Measurements from ENCODE around the gene CAAP1. TPM values are rescaled to one million over a fixed set of nuclear protein-coding genes. Genes with fewer than 3 reads are reported as not detected.

CAAP1 gene
- polyA plus RNA-seq, 1 of the 3 experiments (the other 2 are of a cell fraction), result 20.8 TPM

- Histone ChIP-seq H3K27me3 (ENCODE audit: insufficient read depth) (no peaks in the 10 kb centered on the region), H4K20me1 (ENCODE audit: insufficient read depth) (no peaks in the 10 kb centered on the region), H3K9me2 (no peaks in the 10 kb centered on the region), H3K79me2 (ENCODE audit: insufficient read depth) (no peaks in the 10 kb centered on the region), H3K4me1 (ENCODE audit: control insufficient read depth in 1 of 2, insufficient read depth in 2 of 2, low read depth in 1 of 2, low read length in 1 of 2) (no peaks in the 10 kb centered on the region), H3F3A (replicated peaks; ENCODE audit: insufficient read depth) (no peaks in the 10 kb centered on the region), H3K27ac (ENCODE audit: low read depth in 2 of 2, low read length in 1 of 2) (no peak overlapping the region), H3K36me3 (replicated peaks in 1 of 2; ENCODE audit: control insufficient read depth in 1 of 2, insufficient read depth in 2 of 2, low read length in 1 of 2) (no peaks in the 10 kb centered on the region), H3K4me2 (no peak overlapping the region), H3K9me3 (no peaks in the 10 kb centered on the region), H2AFZ (ENCODE audit: low read depth) (no peak overlapping the region), H3K9ac (no peak overlapping the region), H3K4me3 (ENCODE audit: low read depth in 2 of 2, low read length in 1 of 2) (no peak overlapping the region)
- no peak for TF ChIP-seq ZBTB33 (IDR thresholded peaks at IDR 0.05; ENCODE audit: borderline replicate concordance, low read depth)
- TF ChIP-seq FOSL2 (IDR thresholded peaks at IDR 0.05; ENCODE audit: borderline replicate concordance, low read depth), result no peak
- TF ChIP-seq EP300 (IDR thresholded peaks at IDR 0.05; ENCODE audit: borderline replicate concordance in 1 of 2, low read depth in 1 of 2, low read length in 1 of 2), result no peak
- POLR2A ChIA-PET, result no interaction called here
- CTCF ChIA-PET, result no interaction called here
- 24% methylated on average over 2 of the region's 2 CpGs for WGBS (ENCODE audit: low lambda C conversion rate)
- DNase-seq, result no peak
These were observed 77.8 kb downstream of the CAAP1 start for GRCh38 chr9:26814799-26815198.

GRCh38 chr9:26813247-26813646 lies 79.4 kb downstream of the CAAP1 start:
- Histone ChIP-seq H3K9ac (no peak overlapping the region), H3K36me3 (replicated peaks in 1 of 2; ENCODE audit: control insufficient read depth in 1 of 2, insufficient read depth in 2 of 2, low read length in 1 of 2) (no peaks in the 10 kb centered on the region), H3K9me2 (no peaks in the 10 kb centered on the region), H3K4me1 (ENCODE audit: control insufficient read depth in 1 of 2, insufficient read depth in 2 of 2, low read depth in 1 of 2, low read length in 1 of 2) (no peaks in the 10 kb centered on the region), H3K27ac (ENCODE audit: low read depth in 2 of 2, low read length in 1 of 2) (no peak overlapping the region), H3K4me2 (no peak overlapping the region), H3K4me3 (ENCODE audit: low read depth in 2 of 2, low read length in 1 of 2) (no peak overlapping the region), H3K9me3 (no peaks in the 10 kb centered on the region), H3K79me2 (ENCODE audit: insufficient read depth) (no peaks in the 10 kb centered on the region), H3F3A (replicated peaks; ENCODE audit: insufficient read depth) (no peaks in the 10 kb centered on the region), H3K27me3 (ENCODE audit: insufficient read depth) (no peaks in the 10 kb centered on the region), H2AFZ (ENCODE audit: low read depth) (no peak overlapping the region), H4K20me1 (ENCODE audit: insufficient read depth) (no peaks in the 10 kb centered on the region)
- ChIA-PET POLR2A (no interaction called here), CTCF (no interaction called here)
- TF ChIP-seq TCF12 (IDR thresholded peaks at IDR 0.05), result no peak
- no peak for DNase-seq

GRCh38 chr9:26812217-26812616 lies 80.4 kb downstream of the CAAP1 start:
- DNase-seq, result no peak
- H4K20me1 ChIP-seq (ENCODE audit: insufficient read depth), result no peaks in the 10 kb centered on the region

More at GRCh38 chr9:26812217-26812616, 80.4 kb downstream of the CAAP1 start:
- Histone ChIP-seq H3K4me1 (ENCODE audit: control insufficient read depth in 1 of 2, insufficient read depth in 2 of 2, low read depth in 1 of 2, low read length in 1 of 2) (no peaks in the 10 kb centered on the region), H3K4me3 (ENCODE audit: low read depth in 2 of 2, low read length in 1 of 2) (no peak overlapping the region), H3K79me2 (ENCODE audit: insufficient read depth) (no peaks in the 10 kb centered on the region), H3K4me2 (no peak overlapping the region), H3K27me3 (ENCODE audit: insufficient read depth) (no peaks in the 10 kb centered on the region), H3K9me2 (no peaks in the 10 kb centered on the region), H3K27ac (ENCODE audit: low read depth in 2 of 2, low read length in 1 of 2) (no peak overlapping the region), H2AFZ (ENCODE audit: low read depth) (no peak overlapping the region), H3K9me3 (no peaks in the 10 kb centered on the region), H3K36me3 (replicated peaks in 1 of 2; ENCODE audit: control insufficient read depth in 1 of 2, insufficient read depth in 2 of 2, low read length in 1 of 2) (no peaks in the 10 kb centered on the region), H3K9ac (no peak overlapping the region), H3F3A (replicated peaks; ENCODE audit: insufficient read depth) (no peaks in the 10 kb centered on the region)
- 75% methylated on average over 3 of the region's 3 CpGs for WGBS (ENCODE audit: low lambda C conversion rate)
- POLR2A ChIA-PET, result no interaction called here
- TF ChIP-seq SIN3A (IDR thresholded peaks at IDR 0.05; ENCODE audit: borderline replicate concordance, low read depth, low read length) (no peak), USF2 (IDR thresholded peaks at IDR 0.05; ENCODE audit: borderline replicate concordance, low read depth, low read length) (no peak), GATA2 (CRISPR knock-in tag; IDR thresholded peaks at IDR 0.05) (no peak), POLR2AphosphoS5 (IDR thresholded peaks at IDR 0.05; ENCODE audit: low read depth, low read length) (no peak), ZBTB33 (IDR thresholded peaks at IDR 0.05; ENCODE audit: borderline replicate concordance, low read depth) (no peak), RAD21 (IDR thresholded peaks at IDR 0.05; ENCODE audit: low read length) (no peak), TEAD4 (IDR thresholded peaks at IDR 0.05; ENCODE audit: borderline replicate concordance, insufficient read depth) (no peak), JUND (IDR thresholded peaks at IDR 0.05) (no peak)
- CTCF ChIA-PET, result no interaction called here
